ENCODE results near the gene CHD8.
A peak's percentile ranks its signal among the peaks of the same experiment; 100 is the strongest.

CHD8 gene

GRCh38 chr14:21385188-21385904, 70.6 kb downstream of the CHD8 start:
- Histone ChIP-seq H3K4me3 (ENCODE audit: low read depth, low read length) (no peak overlapping the region), H3K27me3 (replicated peaks) (no peaks in the 10 kb centered on the region), H3K27ac (peak overlapping the region; percentile 98), H3K36me3 (replicated peaks) (peaks cover 29% of the 10 kb centered on the region)
- no peak for TF ChIP-seq CTCF (IDR thresholded peaks at IDR 0.05; ENCODE audit: low read depth, low read length, missing control alignments)
- DNase-seq: no peak
- in situ Hi-C loops (cut with HindIII; ENCODE audit: low pct_ligation_motif_present, low sequenced_read_pairs): no loop called here

- in situ Hi-C loops (cut with HindIII; ENCODE audit: low pct_ligation_motif_present, low sequenced_read_pairs): no loop called here
- DNase-seq: no peak
- Histone ChIP-seq H3K27ac (peak overlapping the region; percentile 98), H3K27me3 (replicated peaks) (no peaks in the 10 kb centered on the region), H3K4me3 (ENCODE audit: low read depth, low read length) (peak overlapping the region; percentile 93), H3K36me3 (replicated peaks) (peaks cover 24% of the 10 kb centered on the region)
- TF ChIP-seq CTCF (IDR thresholded peaks at IDR 0.05; ENCODE audit: low read depth, low read length, missing control alignments): no peak
These were observed 71.5 kb downstream of the CHD8 start for GRCh38 chr14:21384494-21384851.

GRCh38 chr14:21383848-21384493, 72.0 kb downstream of the CHD8 start, which contains the start of gene SUPT16H:
Gene SUPT16H, minus strand, starts transcription at chr14:21384019. Its CDS starts 92 bp downstream, at chr14:21383927.
- TF ChIP-seq CTCF (IDR thresholded peaks at IDR 0.05; ENCODE audit: low read depth, low read length, missing control alignments): no peak
- peak; percentile 94 for DNase-seq
- Histone ChIP-seq H3K36me3 (replicated peaks) (peaks cover 19% of the 10 kb centered on the region), H3K4me3 (ENCODE audit: low read depth, low read length) (peak within 1 kb of the TSS; percentile 93), H3K27me3 (replicated peaks) (no peaks in the 10 kb centered on the region), H3K27ac (peak within 1 kb of the TSS; percentile 98)
- in situ Hi-C loops (cut with HindIII; ENCODE audit: low pct_ligation_motif_present, low sequenced_read_pairs): no loop called here

- DNase-seq: peak; percentile 33
- in situ Hi-C loops (cut with HindIII; ENCODE audit: low pct_ligation_motif_present, low sequenced_read_pairs): no loop called here
These were observed 72.8 kb downstream of the CHD8 start for GRCh38 chr14:21382886-21383847.

GRCh38 chr14:21382095-21382494, 73.8 kb downstream of the CHD8 start:
- TF ChIP-seq CTCF (IDR thresholded peaks at IDR 0.05; ENCODE audit: low read depth, low read length, missing control alignments): no peak
- H3K27me3 ChIP-seq (replicated peaks): no peaks in the 10 kb centered on the region
- no peak overlapping the region for H3K27ac ChIP-seq
- DNase-seq: no peak
- peak overlapping the region; percentile 93 for H3K4me3 ChIP-seq (ENCODE audit: low read depth, low read length)
- peaks cover 16% of the 10 kb centered on the region for H3K36me3 ChIP-seq (replicated peaks)
- in situ Hi-C loops (cut with HindIII; ENCODE audit: low pct_ligation_motif_present, low sequenced_read_pairs): no loop called here

More at GRCh38 chr14:21382886-21383847, 72.8 kb downstream of the CHD8 start:
- peaks cover 18% of the 10 kb centered on the region for H3K36me3 ChIP-seq (replicated peaks)
- no peaks in the 10 kb centered on the region for H3K27me3 ChIP-seq (replicated peaks)
- H3K4me3 ChIP-seq (ENCODE audit: low read depth, low read length): peak overlapping the region; percentile 93
- peak overlapping the region; percentile 98 for H3K27ac ChIP-seq
- no peak for TF ChIP-seq CTCF (IDR thresholded peaks at IDR 0.05; ENCODE audit: low read depth, low read length, missing control alignments)
